ENCODE data around the gene LSMEM2.

DNA sequence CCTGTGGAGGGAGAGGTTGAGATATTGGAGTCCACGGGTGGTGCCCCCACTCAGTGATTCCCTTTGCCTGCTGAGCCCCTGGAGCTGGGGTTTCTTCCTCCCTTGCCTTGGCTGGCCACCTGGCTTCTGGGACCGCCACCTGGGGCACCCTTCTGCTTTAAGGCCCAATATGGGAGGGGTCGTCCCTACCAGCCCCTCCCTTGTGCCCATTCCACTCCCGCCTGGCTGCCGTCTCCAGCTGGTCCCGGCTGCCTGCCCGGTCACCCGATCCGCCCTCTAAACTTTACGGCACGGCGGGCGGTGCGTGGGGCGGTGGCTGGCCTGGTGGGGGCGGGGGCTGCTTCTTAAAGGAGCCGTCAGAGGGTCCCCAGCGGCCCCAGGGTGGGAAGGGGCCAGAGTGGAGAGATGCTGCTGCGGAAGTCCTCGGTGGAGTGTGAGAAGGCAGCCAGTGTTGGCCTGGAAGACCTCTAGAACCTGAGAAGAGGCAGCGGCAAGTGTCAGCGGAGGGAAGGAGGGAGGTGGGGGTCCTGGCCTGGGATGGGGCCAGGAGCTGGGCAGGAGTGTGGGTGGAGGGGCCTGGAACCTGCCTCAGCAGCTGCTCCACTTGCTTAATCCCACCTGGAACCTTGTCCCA lies 11.5 kb upstream of the LSMEM2 start:
- TF ChIP-seq TFCP2L1 (CRISPR knock-in tag; IDR thresholded peaks at IDR 0.05) (no peak), RNF2 (IDR thresholded peaks at IDR 0.05; ENCODE audit: borderline replicate concordance, low read depth) (no peak), ZFP36 (IDR thresholded peaks at IDR 0.05; ENCODE audit: borderline replicate concordance, partially characterized antibody) (no peak)
- TF ChIP-seq, protein P1, sequence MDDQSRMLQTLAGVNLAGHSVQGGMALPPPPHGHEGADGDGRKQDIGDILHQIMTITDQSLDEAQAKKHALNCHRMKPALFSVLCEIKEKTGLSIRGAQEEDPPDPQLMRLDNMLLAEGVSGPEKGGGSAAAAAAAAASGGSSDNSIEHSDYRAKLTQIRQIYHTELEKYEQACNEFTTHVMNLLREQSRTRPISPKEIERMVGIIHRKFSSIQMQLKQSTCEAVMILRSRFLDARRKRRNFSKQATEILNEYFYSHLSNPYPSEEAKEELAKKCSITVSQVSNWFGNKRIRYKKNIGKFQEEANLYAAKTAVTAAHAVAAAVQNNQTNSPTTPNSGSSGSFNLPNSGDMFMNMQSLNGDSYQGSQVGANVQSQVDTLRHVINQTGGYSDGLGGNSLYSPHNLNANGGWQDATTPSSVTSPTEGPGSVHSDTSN (IDR thresholded peaks at IDR 0.05): no peak

Measured in A549 (cell line).